HEK293 (cell line): Measurements from ENCODE around the gene PSMD13.

Source experiments
- CTCF ChIA-PET: fragments of 350-600 bp; formaldehyde crosslinking; extraction: SDS; loops from one replicate; lab custom pipeline; 2021; ENCODE audit warnings: antibody characterized with exemption; lab: Yijun Ruan, JAX
- POLR2A ChIA-PET: fragments of 300-600 bp; formaldehyde crosslinking; extraction: SDS; loops from one replicate; lab custom pipeline; 2020; ENCODE audit warnings: antibody characterized with exemption, inconsistent platforms; lab: Yijun Ruan, JAX
- H3K27ac ChIP-seq: fragments of 200-500 bp; sonication (Bioruptor generic); 2 replicates; pipeline ENCODE4 v1.5.1; 2014; ENCODE audit warnings: low read depth, low read length, control low read depth, inconsistent platforms; ENCODE audit errors: extremely low read depth
- H3K36me3 ChIP-seq, 2 experiments: fragments of 200-500 bp in 1 of 2; sonication (Bioruptor generic) in 1 of 2; 1 replicate in 1 of 2; 2 replicates in 1 of 2; pipeline ENCODE4 v1.5.1; 2014 to 2017; ENCODE audit warnings: inconsistent platforms in 2 of 2, low read length in 2 of 2; ENCODE audit not compliant: control insufficient read depth in 2 of 2, insufficient read depth in 1 of 2
- H3K4me1 ChIP-seq: fragments of 200-500 bp; sonication (Bioruptor generic); 2 replicates; pipeline ENCODE4 v1.5.1; 2014; ENCODE audit warnings: mild to moderate bottlenecking, low read length, inconsistent platforms; ENCODE audit not compliant: control insufficient read depth, insufficient read depth
- H3K4me3 ChIP-seq: 2 replicates; pipeline ENCODE4 v1.5.1; 2011; ENCODE audit warnings: low read depth, mild to moderate bottlenecking, control low read depth, low read length, moderate library complexity
- H3K9me3 ChIP-seq: fragments of 200-500 bp; sonication (Bioruptor generic); 2 replicates; pipeline ENCODE4 v1.5.1; 2014; ENCODE audit warnings: low read depth, low read length, inconsistent platforms; ENCODE audit not compliant: control insufficient read depth, insufficient read depth
- BCL6B ChIP-seq: fragments of 450-650 bp; formaldehyde crosslinking; IDR thresholded peaks from 2 replicates; pipeline ENCODE4 v1.5.1; 2017; ENCODE audit warnings: missing biosample characterization, missing genetic modification characterization
- EGR2 ChIP-seq: fragments of 450-650 bp; formaldehyde crosslinking; IDR thresholded peaks from 2 replicates; pipeline ENCODE4 v1.5.1; 2016; ENCODE audit warnings: low read depth, missing biosample characterization, missing genetic modification characterization
- GLI2 ChIP-seq: fragments of 450-650 bp; formaldehyde crosslinking; IDR thresholded peaks from 2 replicates; pipeline ENCODE4; 2017; ENCODE audit warnings: missing biosample characterization, missing genetic modification characterization, low read depth, borderline replicate concordance
- OVOL3 ChIP-seq: fragments of 450-650 bp; formaldehyde crosslinking; IDR thresholded peaks from 2 replicates; pipeline ENCODE4 v1.5.1; 2016; ENCODE audit warnings: missing biosample characterization, missing genetic modification characterization
- PRDM1 ChIP-seq: fragments of 450-650 bp; formaldehyde crosslinking; IDR thresholded peaks from 2 replicates; pipeline ENCODE4; 2016; ENCODE audit warnings: missing biosample characterization, missing genetic modification characterization
- SETDB1 ChIP-seq: IDR thresholded peaks from one replicate; pipeline ENCODE4 v1.6.1; 2017; ENCODE audit warnings: mild to moderate bottlenecking, low read length, moderate library complexity, mixed read lengths; ENCODE audit not compliant: insufficient read length
- YY2 ChIP-seq: fragments of 450-650 bp; formaldehyde crosslinking; IDR thresholded peaks from 2 replicates; pipeline ENCODE4 v1.5.1; 2016; ENCODE audit warnings: missing biosample characterization, missing genetic modification characterization
- ZNF10 ChIP-seq: fragments of 450-650 bp; formaldehyde crosslinking; IDR thresholded peaks from 2 replicates; pipeline ENCODE4 v1.5.1; 2017; ENCODE audit warnings: missing biosample characterization, missing genetic modification characterization
- ZNF148 ChIP-seq: fragments of 450-650 bp; formaldehyde crosslinking; IDR thresholded peaks from 2 replicates; pipeline ENCODE4 v1.5.0; 2017; ENCODE audit warnings: missing biosample characterization, missing genetic modification characterization, borderline replicate concordance
- ZNF169 ChIP-seq: fragments of 450-650 bp; formaldehyde crosslinking; IDR thresholded peaks from 2 replicates; pipeline ENCODE4 v1.5.1; 2016; ENCODE audit warnings: missing biosample characterization, missing genetic modification characterization
- ZNF19 ChIP-seq: fragments of 450-650 bp; formaldehyde crosslinking; IDR thresholded peaks from 2 replicates; pipeline ENCODE4; 2016; ENCODE audit warnings: missing biosample characterization, missing genetic modification characterization, low read depth
- ZNF223 ChIP-seq: fragments of 450-650 bp; formaldehyde crosslinking; IDR thresholded peaks from 2 replicates; pipeline ENCODE4 v1.5.1; 2016; ENCODE audit warnings: missing biosample characterization, missing genetic modification characterization
- ZNF24 ChIP-seq: fragments of 450-650 bp; formaldehyde crosslinking; IDR thresholded peaks from 2 replicates; pipeline ENCODE4 v1.5.1; 2016; ENCODE audit warnings: missing biosample characterization, missing genetic modification characterization
- ZNF302 ChIP-seq: fragments of 450-650 bp; formaldehyde crosslinking; IDR thresholded peaks from 2 replicates; pipeline ENCODE4 v1.5.1; 2016; ENCODE audit warnings: missing biosample characterization, missing genetic modification characterization, low read depth
- ZNF501 ChIP-seq: fragments of 450-650 bp; formaldehyde crosslinking; IDR thresholded peaks from 2 replicates; pipeline ENCODE4 v1.5.1; 2016; ENCODE audit warnings: missing biosample characterization, missing genetic modification characterization
- ZNF518A ChIP-seq: fragments of 450-650 bp; formaldehyde crosslinking; conservative IDR thresholded peaks from 2 replicates; pipeline ENCODE4 v1.5.1; 2016; ENCODE audit warnings: low read depth, missing biosample characterization, missing genetic modification characterization
- ZNF549 ChIP-seq: fragments of 450-650 bp; IDR thresholded peaks from 2 replicates; pipeline ENCODE4 v1.5.1; 2018; ENCODE audit warnings: missing biosample characterization, missing genetic modification characterization, mild to moderate bottlenecking, inconsistent platforms, moderate library complexity
- ZNF580 ChIP-seq: fragments of 450-650 bp; formaldehyde crosslinking; IDR thresholded peaks from 2 replicates; pipeline ENCODE4 v1.5.1; 2016; ENCODE audit warnings: missing biosample characterization, missing genetic modification characterization
- ZNF843 ChIP-seq: fragments of 450-650 bp; formaldehyde crosslinking; IDR thresholded peaks from 2 replicates; pipeline ENCODE4 v1.5.1; 2016; ENCODE audit warnings: missing biosample characterization, missing genetic modification characterization

The PSMD13 gene

GRCh38 chr11:276219-276618 is 39.4 kb downstream of the PSMD13 start:
- Histone ChIP-seq H3K36me3 (no peaks in the 10 kb centered on the region), H3K9me3 (no peaks in the 10 kb centered on the region), H3K4me3 (no peak overlapping the region), H3K4me1 (no peaks in the 10 kb centered on the region), H3K27ac (no peak overlapping the region)
- TF ChIP-seq SETDB1 (peak; percentile 39), OVOL3 (tag by site-specific recombination) (no peak), PRDM1 (tag by site-specific recombination) (no peak)
- POLR2A ChIA-PET, result no interaction called here
- CTCF ChIA-PET, result interaction anchor here (0.6 to 4.0 kb wide), 2 partner anchors 25 to 86 kb away, joined by 3 to 28 read pairs; no protein-coding TSS in a partner anchor

GRCh38 chr11:278001-278951 is 41.5 kb downstream of the PSMD13 start, which contains the start of gene NLRP6:
TSS of gene NLRP6 (plus strand) at chr11:278407. CDS start at chr11:278570, 163 bp downstream.
- H3K9me3 ChIP-seq, result no peaks in the 10 kb centered on the region
- H3K27ac ChIP-seq, result no peak within 1 kb of the TSS
- no peak for TF ChIP-seq ZNF843
- no peak for TF ChIP-seq ZNF10 (tag by site-specific recombination)
- TF ChIP-seq ZNF169, result no peak
- TF ChIP-seq EGR2 (tag by site-specific recombination), result no peak
- TF ChIP-seq ZNF148 (tag by site-specific recombination), result no peak
- TF ChIP-seq ZNF24 (tag by site-specific recombination), result no peak
- TF ChIP-seq ZNF223 (tag by site-specific recombination), result no peak
- TF ChIP-seq ZNF19 (tag by site-specific recombination), result no peak
- TF ChIP-seq ZNF518A (tag by site-specific recombination), result no peak
- TF ChIP-seq ZNF580 (tag by site-specific recombination), result no peak
- no peak for TF ChIP-seq ZNF302
- no peak for TF ChIP-seq ZNF549 (tag by site-specific recombination)
- TF ChIP-seq GLI2 (tag by site-specific recombination), result no peak
- no peak for TF ChIP-seq BCL6B (tag by site-specific recombination)
- TF ChIP-seq ZNF501 (tag by site-specific recombination), result no peak
- TF ChIP-seq YY2, result no peak
- ChIA-PET POLR2A (interaction anchor here (0.5 kb wide), 1 partner anchor 156 kb away, joined by 5 read pairs; no protein-coding TSS in a partner anchor), CTCF (interaction anchor here (0.6 to 4.0 kb wide), 2 partner anchors 18 to 28 kb away, joined by 3 to 28 read pairs; no protein-coding TSS in a partner anchor)
- H3K4me3 ChIP-seq, result no peak within 1 kb of the TSS
- H3K36me3 ChIP-seq, result no peaks in the 10 kb centered on the region
- H3K4me1 ChIP-seq, result no peaks in the 10 kb centered on the region
